Activated naive CD4-positive, alpha-beta T cell treated with anti-CD3 and anti-CD28 coated beads, Interleukin-2, amount 50 U/mL, for 24 hours (primary cell): Measurements from ENCODE around the gene CCDC201.
"Not testable (repeated sequence)": the region's sequence is repeated elsewhere in the genome, so short reads cannot be mapped to it uniquely, and the experiment has no call there.

Experiments
- H3K27ac Mint-ChIP-seq: one replicate; pipeline ENCODE4 v1.8.0; 2021; ENCODE audit warnings: mild to moderate bottlenecking, mixed read lengths
- H3K27me3 Mint-ChIP-seq: one replicate; pipeline ENCODE4 v1.8.0; 2021; ENCODE audit warnings: mixed read lengths
- H3K36me3 Mint-ChIP-seq: one replicate; pipeline ENCODE4 v1.8.0; 2021; ENCODE audit warnings: mixed read lengths
- H3K4me1 Mint-ChIP-seq: one replicate; pipeline ENCODE4 v1.8.0; 2021; ENCODE audit warnings: mixed read lengths
- H3K4me3 Mint-ChIP-seq: one replicate; pipeline ENCODE4 v1.8.0; 2021; ENCODE audit warnings: mild to moderate bottlenecking, mixed read lengths
- H3K9me3 Mint-ChIP-seq: one replicate; pipeline ENCODE4 v1.8.0; 2021; ENCODE audit warnings: mixed read lengths

Gene CCDC201

DNA sequence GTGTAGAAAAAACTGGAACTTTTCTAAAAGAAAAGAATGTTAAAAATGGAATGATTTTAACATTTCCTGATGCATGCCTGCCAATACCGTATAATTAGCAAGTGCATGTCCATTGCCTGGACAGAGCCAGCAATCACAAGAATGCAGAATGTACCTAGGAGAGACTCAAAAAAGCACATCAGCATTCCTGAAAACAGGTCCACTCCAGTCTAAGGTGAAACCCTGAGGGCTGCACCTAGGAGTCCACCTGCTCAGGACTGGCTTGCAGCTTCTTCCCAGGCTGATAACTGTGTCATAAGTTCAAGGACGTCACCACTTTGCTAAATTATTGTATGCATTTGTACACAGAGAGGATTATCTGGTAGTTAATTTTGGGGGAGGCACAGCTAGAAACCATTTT is 5.4 kb downstream of the CCDC201 start:
- Mint-ChIP-seq H3K4me1 (no peaks in the 10 kb centered on the region), H3K4me3 (no peak overlapping the region), H3K9me3 (no peaks in the 10 kb centered on the region), H3K36me3 (no peaks in the 10 kb centered on the region), H3K27ac (no peak overlapping the region), H3K27me3 (peaks cover 8% of the 10 kb centered on the region)

DNA sequence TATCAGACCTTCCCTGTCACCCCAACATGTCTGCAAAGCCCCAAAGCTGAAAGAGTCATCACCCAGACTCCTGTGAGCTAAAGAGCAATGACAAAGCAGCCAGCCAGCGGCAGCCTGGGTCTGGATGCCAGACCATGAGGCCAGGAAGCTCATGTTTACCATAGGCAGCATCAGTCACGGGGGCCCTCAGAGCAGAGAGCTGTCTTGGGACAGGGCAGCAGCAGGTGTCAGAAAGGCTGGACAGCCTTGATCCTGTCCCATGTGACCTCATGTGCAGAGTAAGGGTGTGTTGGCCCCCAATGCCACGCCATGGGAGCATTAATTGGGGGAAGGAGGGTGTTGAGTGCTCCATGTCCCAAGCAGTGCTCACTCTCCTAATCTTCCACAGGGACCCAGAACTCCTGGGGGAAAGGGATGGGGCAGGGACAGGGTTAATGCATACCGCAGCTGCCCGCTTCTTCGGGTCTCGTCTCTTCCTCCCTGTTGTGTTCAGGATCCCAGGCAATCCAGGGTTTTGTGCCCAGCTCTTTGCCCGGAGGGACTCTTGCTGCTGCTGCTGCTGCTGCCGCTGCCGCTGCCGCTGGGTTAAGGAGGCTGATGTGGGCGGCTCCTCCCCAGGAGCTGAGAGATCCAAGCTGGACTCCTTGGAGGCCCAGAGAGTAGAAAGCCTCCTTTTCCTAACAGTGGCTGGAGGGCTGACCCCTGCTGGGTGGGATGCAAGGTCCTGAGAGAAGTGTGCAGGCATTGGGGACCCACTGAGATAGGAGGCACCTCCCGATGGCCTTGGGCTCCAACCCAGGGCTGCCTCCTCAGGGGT is 7.1 kb downstream of the CCDC201 start:
- H3K27ac Mint-ChIP-seq: no peak overlapping the region
- H3K36me3 Mint-ChIP-seq: no peaks in the 10 kb centered on the region
- no peaks in the 10 kb centered on the region for H3K9me3 Mint-ChIP-seq
- H3K4me3 Mint-ChIP-seq: no peak overlapping the region
- H3K27me3 Mint-ChIP-seq: peaks cover 12% of the 10 kb centered on the region
- H3K4me1 Mint-ChIP-seq: no peaks in the 10 kb centered on the region

DNA sequence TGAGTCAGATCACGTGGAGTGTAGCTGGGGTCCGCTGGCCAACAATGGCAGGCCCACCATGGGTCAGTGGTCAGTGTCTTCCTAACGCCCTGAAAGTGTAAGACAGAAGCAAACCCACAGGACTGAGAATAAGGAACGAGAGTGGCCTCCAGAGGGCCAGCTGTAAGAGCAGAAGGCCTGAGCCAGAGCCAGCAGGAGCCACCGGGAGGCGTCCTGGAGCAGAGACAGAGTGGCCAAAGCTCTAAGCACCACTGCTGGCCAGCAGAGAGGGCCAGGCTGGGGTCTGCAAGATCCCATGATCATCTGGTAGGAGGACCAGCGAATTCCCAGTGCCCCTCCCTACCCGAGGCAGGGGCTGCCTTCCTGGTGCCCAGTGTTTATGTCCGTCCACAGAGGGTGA is 9.2 kb downstream of the CCDC201 start:
- no peak overlapping the region for H3K4me3 Mint-ChIP-seq
- no peak overlapping the region for H3K27ac Mint-ChIP-seq
- H3K4me1 Mint-ChIP-seq: no peaks in the 10 kb centered on the region
- peaks cover 11% of the 10 kb centered on the region for H3K27me3 Mint-ChIP-seq
- no peaks in the 10 kb centered on the region for H3K9me3 Mint-ChIP-seq
- H3K36me3 Mint-ChIP-seq: no peaks in the 10 kb centered on the region

DNA sequence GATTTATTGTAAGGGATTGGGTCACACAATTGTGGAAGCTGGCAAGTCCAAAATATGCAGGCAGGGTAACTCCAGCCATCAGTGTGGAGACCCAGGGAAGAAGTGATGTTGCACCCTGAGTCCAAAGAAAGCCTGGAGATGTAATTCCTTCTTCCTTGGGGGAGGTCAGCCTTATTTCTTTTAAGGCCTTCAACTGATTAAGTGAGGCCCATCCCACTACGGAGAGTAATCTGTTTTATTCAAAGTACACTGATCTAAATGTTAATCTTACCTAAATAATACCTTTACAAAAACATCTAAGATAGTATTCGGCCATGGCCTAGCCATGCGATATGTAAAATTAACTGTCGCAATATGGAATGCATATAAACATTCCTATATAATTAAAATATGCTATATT is 16.0 kb downstream of the CCDC201 start:
- H3K27me3 Mint-ChIP-seq: peaks cover 12% of the 10 kb centered on the region

DNA sequence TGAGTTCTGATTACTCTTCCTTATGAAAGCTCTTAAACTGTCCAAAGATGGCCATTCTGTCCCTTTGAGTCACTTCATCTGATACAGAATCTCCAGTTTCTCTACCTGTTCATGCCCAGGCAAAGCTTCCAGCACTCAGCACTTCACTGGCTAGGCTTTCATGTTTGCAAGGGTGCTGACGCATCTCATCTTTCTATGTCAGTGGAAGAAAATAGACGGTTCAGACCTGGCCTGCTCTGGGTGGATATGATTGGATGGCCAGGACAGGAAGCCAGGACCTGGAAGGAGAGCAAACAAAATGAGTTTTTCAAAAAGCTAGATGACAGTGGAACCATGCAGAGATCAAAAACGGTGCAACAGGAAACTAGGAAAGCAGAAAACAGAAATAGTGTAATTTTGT is 17.2 kb downstream of the CCDC201 start:
- not testable (repeated sequence) for H3K4me1 Mint-ChIP-seq, H3K9me3 Mint-ChIP-seq, H3K27ac Mint-ChIP-seq, H3K4me3 Mint-ChIP-seq, H3K27me3 Mint-ChIP-seq, H3K36me3 Mint-ChIP-seq

More for the DNA sequence above, 16.0 kb downstream of the CCDC201 start:
- H3K36me3 Mint-ChIP-seq, H3K4me1 Mint-ChIP-seq, H3K27ac Mint-ChIP-seq, H3K4me3 Mint-ChIP-seq, H3K9me3 Mint-ChIP-seq: not testable (repeated sequence)

DNA sequence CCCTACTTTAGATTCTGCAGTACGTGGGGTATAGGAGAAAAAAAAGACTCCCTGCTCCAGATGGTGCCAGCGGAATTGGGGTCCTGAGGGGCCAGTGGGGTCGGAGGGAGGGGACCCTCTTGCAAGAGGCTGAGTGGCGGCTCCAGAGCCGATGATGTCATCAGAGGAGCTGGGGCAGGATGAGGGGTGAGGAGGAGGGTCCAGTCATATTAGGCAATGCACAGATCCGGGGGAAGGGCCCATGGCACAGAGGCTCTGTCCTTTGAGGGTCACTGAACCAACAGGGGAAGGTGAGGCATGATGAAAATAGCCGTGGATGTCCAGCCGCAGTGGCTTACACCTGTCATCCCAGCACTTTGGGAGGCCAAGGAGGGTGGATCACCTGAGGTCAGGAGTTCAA is 19.4 kb downstream of the CCDC201 start:
- not testable (repeated sequence) for H3K36me3 Mint-ChIP-seq, H3K9me3 Mint-ChIP-seq

DNA sequence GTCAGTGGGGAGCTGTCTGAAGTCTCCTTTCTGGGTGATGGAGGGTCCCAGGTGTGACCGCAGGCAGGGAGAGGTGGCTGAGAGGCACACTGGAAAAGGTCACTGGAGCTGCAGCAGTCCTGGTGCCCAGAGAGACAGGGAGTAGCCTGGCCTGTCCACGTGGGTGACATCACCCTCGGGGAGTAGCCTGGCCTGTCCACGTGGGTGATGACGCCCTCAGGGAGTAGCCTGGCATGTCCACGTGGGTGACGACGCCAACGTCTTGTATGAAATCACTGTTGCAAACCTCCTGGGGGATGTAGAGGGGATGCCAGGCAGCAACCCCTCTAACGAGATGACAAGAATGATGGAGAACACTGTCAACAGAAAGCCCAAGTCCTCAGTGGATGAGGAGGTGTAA is 19.9 kb downstream of the CCDC201 start:
- H3K4me3 Mint-ChIP-seq, H3K27ac Mint-ChIP-seq: not testable (repeated sequence)

More for the DNA sequence above, 19.4 kb downstream of the CCDC201 start:
- not testable (repeated sequence) for H3K4me1 Mint-ChIP-seq, H3K27me3 Mint-ChIP-seq, H3K4me3 Mint-ChIP-seq, H3K27ac Mint-ChIP-seq

DNA sequence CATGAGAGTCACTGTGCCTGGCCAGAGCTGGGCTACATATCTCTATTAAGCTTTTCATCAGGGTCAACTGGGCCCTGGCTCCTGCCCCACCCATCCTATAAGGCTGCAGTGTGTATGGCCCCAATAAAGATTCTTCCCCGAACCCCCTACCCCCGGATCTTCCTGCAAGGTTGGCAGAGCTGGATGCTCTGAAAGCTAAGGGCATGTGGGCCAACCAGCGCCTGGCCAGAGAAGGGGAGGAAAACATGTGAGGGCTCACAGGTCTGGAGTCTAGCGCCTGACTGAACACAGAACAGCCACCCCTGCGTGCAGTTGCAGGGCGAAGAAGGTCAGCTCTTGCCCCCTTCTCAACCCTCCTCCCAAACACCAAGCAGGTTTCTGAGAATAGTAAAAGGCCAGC is 24.1 kb downstream of the CCDC201 start:
- H3K4me1 Mint-ChIP-seq, H3K27me3 Mint-ChIP-seq, H3K9me3 Mint-ChIP-seq, H3K36me3 Mint-ChIP-seq, H3K27ac Mint-ChIP-seq, H3K4me3 Mint-ChIP-seq: not testable (repeated sequence)

More for the DNA sequence above, 19.9 kb downstream of the CCDC201 start:
- not testable (repeated sequence) for H3K27me3 Mint-ChIP-seq, H3K36me3 Mint-ChIP-seq, H3K9me3 Mint-ChIP-seq, H3K4me1 Mint-ChIP-seq

DNA sequence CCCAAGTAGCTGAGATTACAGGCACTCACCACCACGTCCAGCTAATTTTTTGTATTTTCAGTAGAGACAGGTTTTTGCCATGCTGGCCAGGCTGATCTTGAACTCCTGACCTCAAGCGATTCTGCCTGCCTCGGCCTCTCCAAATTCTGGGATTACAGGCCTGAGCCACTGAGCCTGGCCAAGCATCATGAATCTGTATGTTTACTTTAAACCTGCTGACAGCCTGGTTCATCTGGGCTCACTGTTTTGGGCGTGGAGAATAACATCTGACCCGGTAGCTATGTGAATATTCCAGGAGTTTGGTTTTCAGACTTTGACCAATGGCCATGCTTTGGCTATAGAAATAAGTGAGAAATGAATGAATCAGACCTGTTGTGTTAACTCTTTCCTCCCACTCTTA is 26.3 kb downstream of the CCDC201 start:
- not testable (repeated sequence) for H3K27me3 Mint-ChIP-seq, H3K27ac Mint-ChIP-seq, H3K36me3 Mint-ChIP-seq, H3K9me3 Mint-ChIP-seq, H3K4me3 Mint-ChIP-seq, H3K4me1 Mint-ChIP-seq

DNA sequence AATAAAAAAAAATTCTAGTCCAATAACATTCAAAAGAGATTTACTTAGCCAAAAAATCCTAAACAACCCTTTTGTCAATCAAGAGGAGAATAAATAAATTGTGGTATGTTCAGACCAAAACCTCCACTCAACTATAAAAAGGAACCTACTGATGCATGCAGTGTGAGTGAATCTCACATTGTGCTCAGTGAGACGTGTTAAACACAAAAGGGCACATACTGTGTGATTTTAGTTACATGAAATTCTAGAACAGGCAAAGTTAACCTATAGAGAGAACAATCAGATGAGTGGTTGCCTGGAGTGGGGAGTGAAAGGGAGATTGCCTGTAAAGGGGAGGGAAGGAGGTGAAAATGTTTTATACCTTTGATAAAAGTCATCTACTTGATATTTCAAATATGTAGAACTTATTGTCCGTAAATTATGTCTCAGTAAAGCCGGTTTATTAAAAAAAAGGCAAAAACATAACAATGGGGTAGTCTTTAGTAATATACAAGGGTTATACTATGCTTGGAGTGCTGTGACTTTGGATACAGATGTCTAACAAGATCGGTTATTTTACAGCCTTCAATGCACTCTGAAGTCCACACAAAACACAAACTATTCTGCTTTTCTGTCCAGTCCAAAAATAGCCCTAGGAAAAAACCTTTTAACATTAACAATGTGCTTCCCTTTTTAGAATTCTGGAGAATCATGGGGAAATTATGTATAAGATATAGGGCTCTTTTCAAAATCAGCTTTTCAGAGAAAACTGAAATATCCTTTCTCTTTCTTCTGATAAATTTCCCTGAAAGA is 30.8 kb downstream of the CCDC201 start:
- not testable (repeated sequence) for H3K27me3 Mint-ChIP-seq, H3K27ac Mint-ChIP-seq, H3K9me3 Mint-ChIP-seq, H3K4me1 Mint-ChIP-seq, H3K36me3 Mint-ChIP-seq, H3K4me3 Mint-ChIP-seq

DNA sequence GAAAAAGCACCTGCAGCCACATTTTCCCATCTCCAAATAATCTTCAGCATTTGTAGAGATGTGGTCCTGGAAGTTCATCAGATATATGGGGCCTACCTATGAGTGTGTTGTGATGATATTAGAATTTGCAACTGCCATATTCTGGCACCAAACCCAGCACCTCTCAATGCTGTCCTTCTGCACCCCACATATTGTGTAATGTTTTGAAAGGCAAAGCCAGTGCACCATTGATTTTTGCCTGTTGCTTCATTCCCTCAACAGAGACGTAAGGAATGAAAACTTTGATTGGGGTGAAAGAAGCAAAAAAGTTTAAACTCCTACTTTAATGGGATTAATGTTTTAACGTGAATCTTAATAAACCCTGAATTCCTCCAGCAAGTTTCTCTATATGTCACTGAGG is 34.0 kb downstream of the CCDC201 start:
- not testable (repeated sequence) for H3K9me3 Mint-ChIP-seq, H3K27me3 Mint-ChIP-seq, H3K4me3 Mint-ChIP-seq, H3K4me1 Mint-ChIP-seq, H3K27ac Mint-ChIP-seq, H3K36me3 Mint-ChIP-seq

DNA sequence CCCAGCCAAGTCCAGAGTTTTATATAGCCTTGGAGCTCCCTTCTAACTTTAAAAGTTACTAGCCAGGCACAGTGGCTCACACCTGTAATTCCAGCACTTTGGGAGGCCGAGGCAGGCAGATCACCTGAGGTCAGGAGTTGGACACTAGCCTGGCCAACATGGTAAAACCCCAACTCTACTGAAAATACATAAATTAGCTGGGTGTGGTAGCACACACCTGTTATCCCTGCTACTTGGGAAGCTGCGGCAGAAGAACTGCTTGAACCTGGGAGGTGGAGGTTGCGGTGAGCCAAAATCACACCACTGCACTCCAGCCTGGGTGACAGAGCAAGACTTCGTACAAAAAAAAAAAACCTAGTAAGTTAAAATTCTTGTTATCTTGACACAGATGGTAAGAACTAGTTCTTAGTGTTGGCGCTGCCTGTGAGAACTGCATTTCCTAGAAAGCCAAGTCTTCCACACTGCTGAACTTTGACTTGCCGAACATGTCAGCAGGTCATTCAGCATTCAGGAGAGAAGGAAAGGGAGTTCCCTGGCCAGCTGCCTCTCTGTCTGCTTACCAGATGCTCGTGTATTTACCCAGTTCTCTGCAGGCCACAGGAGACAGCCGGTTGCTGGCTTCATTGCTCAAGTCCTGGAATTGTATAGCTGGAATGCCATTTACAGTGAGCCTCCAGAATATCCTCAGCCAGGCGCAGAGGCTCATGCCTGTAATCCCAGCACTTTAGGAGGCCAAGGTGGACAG is 40.3 kb downstream of the CCDC201 start:
- not testable (repeated sequence) for H3K27me3 Mint-ChIP-seq, H3K9me3 Mint-ChIP-seq, H3K27ac Mint-ChIP-seq, H3K4me1 Mint-ChIP-seq, H3K4me3 Mint-ChIP-seq, H3K36me3 Mint-ChIP-seq

DNA sequence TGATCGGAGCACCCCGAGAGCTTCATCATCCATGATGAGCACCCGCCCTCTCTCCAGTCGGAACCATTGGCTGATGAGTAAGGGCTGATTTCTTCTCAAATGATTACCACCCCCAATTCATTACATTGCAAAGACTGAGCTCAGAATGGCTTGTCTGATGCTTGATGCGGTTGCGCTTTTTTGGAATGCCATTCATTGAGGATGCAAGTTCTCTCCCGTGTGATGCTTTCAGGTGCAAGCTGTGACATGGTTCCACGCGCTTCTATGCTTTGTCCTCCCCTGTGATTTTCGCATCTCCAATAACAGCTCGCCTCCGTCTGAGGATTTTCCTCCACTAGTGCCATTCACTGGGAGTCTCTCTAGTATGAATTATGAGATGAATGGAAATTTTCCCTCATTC is 43.0 kb downstream of the CCDC201 start:
- H3K4me1 Mint-ChIP-seq, H3K4me3 Mint-ChIP-seq: not testable (repeated sequence)

DNA sequence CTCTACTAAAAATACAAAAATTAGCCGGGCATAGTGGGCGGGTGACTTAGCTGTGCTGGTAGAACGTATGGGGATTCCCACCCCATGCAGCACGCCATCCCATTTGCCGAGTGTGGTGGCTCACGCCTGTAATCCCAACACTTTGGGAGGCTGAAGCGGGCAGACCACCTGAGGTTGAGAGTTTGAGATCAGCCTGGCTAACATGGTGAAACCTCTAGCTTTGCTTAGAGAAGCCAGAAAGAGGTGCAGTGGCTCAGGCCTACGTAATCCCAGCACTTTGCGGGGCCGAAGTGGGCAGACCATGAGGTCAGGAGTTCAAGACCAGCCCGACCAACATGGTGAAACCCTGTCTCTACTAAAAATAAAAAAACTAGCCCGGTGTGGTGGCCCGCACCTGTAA is 45.2 kb downstream of the CCDC201 start:
- not testable (repeated sequence) for H3K27me3 Mint-ChIP-seq, H3K9me3 Mint-ChIP-seq, H3K27ac Mint-ChIP-seq, H3K4me3 Mint-ChIP-seq, H3K36me3 Mint-ChIP-seq, H3K4me1 Mint-ChIP-seq

More for the DNA sequence above, 43.0 kb downstream of the CCDC201 start:
- not testable (repeated sequence) for H3K27ac Mint-ChIP-seq, H3K36me3 Mint-ChIP-seq, H3K9me3 Mint-ChIP-seq, H3K27me3 Mint-ChIP-seq

DNA sequence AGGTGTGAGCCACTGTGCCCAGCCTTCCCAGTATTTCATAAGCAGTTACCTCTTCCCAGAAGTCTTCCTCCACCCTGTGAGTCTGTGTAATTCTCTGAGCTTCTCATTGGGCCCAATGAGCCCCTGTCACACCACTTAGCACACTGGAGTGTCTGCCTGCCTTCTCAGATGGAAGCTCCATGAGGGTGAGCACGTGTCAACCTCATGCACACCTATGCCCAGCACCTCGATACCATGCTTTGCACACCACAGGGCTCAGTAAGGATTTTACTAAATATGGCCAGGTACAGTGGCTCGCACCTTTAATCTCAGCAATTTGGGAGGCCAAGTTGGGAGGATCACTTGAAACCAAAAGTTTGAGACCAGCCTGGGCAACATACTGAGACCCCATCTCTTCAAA is 46.3 kb downstream of the CCDC201 start:
- not testable (repeated sequence) for H3K9me3 Mint-ChIP-seq, H3K4me3 Mint-ChIP-seq, H3K36me3 Mint-ChIP-seq, H3K27me3 Mint-ChIP-seq, H3K27ac Mint-ChIP-seq, H3K4me1 Mint-ChIP-seq

DNA sequence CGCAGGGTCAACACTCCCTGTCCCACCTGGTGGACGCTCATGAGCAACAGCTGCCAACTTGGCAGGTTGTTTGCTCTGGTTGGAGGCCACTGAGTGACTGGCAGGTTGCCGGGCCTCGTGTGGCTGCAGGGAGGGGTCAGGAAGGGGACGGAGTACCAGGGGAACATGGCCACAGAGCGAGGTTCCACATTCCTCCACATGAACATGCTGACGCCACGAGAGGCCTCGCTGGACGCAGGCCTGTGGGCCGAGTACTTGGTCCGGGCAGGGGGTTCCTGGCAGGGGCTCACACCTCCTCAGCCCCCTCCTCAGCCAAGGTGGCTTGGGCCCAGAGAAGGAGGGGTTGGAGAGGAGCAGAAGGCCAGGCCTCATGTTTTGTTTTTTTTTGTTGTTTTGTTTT is 54.1 kb downstream of the CCDC201 start:
- not testable (repeated sequence) for H3K4me1 Mint-ChIP-seq

More for the DNA sequence above, 54.1 kb downstream of the CCDC201 start:
- H3K9me3 Mint-ChIP-seq, H3K27ac Mint-ChIP-seq, H3K4me3 Mint-ChIP-seq, H3K36me3 Mint-ChIP-seq, H3K27me3 Mint-ChIP-seq: not testable (repeated sequence)
